LNCaP clone FGC (cell line): ENCODE data around the gene DCAF10.

Experiments used
- DNase-seq: peaks from one replicate; pipeline ENCODE4 v3.0.0-alpha.2; 2011; ENCODE audit warnings: low read depth
- H3K4me3 ChIP-seq: 2 replicates; pipeline ENCODE4 v1.5.1; 2011; ENCODE audit warnings: mild to moderate bottlenecking, low read depth, low read length, control low read depth
- TF ChIP-seq, protein P1 (sequence below): IDR thresholded peaks from 2 replicates; pipeline ENCODE4 v1.5.1; 2012; ENCODE audit warnings: mild to moderate bottlenecking; ENCODE audit not compliant: control insufficient read depth, insufficient read depth; ENCODE audit errors: extremely low read depth

The DCAF10 gene

GRCh38 chr9:37903647-37904444 is 103.2 kb downstream of the DCAF10 start, which contains the start of gene SLC25A51:
SLC25A51 (minus strand) TSS chr9:37904127; CDS start chr9:37888550, 15,577 bp downstream.
- TF ChIP-seq, protein P1, sequence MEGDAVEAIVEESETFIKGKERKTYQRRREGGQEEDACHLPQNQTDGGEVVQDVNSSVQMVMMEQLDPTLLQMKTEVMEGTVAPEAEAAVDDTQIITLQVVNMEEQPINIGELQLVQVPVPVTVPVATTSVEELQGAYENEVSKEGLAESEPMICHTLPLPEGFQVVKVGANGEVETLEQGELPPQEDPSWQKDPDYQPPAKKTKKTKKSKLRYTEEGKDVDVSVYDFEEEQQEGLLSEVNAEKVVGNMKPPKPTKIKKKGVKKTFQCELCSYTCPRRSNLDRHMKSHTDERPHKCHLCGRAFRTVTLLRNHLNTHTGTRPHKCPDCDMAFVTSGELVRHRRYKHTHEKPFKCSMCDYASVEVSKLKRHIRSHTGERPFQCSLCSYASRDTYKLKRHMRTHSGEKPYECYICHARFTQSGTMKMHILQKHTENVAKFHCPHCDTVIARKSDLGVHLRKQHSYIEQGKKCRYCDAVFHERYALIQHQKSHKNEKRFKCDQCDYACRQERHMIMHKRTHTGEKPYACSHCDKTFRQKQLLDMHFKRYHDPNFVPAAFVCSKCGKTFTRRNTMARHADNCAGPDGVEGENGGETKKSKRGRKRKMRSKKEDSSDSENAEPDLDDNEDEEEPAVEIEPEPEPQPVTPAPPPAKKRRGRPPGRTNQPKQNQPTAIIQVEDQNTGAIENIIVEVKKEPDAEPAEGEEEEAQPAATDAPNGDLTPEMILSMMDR: peak; percentile 98
- H3K4me3 ChIP-seq: peak within 1 kb of the TSS; percentile 75
- DNase-seq: peak; percentile 84

GRCh38 chr9:37904445-37905130 is 104.0 kb downstream of the DCAF10 start:
- peak overlapping the region; percentile 75 for H3K4me3 ChIP-seq
- TF ChIP-seq, protein P1: no peak
- no peak for DNase-seq

- peak overlapping the region; percentile 75 for H3K4me3 ChIP-seq
- DNase-seq: no peak
These were observed 104.5 kb downstream of the DCAF10 start for GRCh38 chr9:37905131-37905505.

DNA sequence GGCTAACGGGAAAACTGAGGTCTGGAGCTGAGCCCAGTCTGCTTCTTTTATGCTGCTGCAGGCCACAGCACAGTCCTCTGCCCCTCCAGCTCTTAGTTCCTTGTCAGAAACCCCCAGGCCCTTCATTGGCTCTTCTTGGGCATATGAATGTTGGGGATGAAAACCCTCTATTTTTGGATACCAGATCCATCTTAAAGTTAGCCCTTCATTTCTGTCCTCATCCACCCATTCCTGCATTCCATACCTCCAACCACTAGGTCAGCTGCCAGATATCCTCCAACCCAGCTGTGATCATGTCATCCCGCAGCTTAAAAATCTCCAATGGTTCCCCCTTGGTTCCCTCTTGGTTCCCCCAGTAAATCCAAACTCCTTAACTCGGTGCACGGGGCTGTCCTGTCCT is 105.2 kb downstream of the DCAF10 start:
- TF ChIP-seq, protein P1: no peak
- H3K4me3 ChIP-seq: no peak overlapping the region
- no peak for DNase-seq

More at GRCh38 chr9:37905131-37905505, 104.5 kb downstream of the DCAF10 start:
- TF ChIP-seq, protein P1: no peak

DNA sequence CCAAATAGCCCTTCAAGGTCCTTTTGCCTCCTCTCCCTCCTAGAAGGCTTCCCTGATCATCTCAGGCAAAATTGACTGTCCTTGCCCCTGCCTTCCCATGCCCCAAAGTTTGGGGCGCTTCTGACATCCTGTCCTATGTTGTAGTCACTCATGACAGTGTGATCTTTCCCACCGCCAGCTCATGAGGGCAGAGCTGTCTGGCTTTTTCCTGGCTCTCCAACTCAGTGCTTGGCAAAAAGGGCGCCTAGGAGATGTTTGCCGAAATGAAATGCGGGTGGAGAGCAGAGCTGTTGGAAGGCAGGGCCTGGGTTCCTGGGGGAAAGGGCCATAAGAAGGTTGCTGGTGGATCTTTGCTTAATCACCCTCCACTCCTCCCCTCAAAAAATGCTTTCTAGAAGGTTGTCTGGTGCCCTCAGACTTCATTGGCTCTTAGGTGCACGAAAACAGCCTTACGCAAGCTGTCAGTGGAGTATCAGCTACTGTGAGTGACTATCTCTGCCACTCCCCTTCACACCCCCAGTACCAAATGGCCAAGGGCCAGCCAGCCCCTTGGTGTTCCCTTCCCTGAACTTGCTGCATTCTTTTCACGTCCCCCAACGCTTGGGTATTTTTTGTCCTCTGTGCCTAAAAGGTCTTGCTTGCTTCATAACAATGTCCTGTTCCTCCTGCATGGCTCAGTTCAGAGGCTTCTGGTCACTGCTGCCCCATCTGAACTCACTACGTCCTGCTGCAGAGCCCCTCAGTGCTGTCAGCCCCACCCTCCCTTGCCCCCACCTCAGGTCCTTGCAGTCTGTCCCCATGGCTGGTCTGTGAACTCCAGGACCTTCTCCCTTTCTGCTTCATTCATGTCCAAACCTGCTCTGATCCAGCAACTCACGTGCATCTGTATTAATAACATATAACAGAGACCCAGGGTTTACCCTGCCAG is 106.0 kb downstream of the DCAF10 start:
- TF ChIP-seq, protein P1: no peak
- DNase-seq: no peak
- H3K4me3 ChIP-seq: no peak overlapping the region

GRCh38 chr9:37908283-37908682 is 107.7 kb downstream of the DCAF10 start:
- DNase-seq: no peak
- TF ChIP-seq, protein P1: no peak
- H3K4me3 ChIP-seq: no peak overlapping the region
